ENCODE data around the gene POC1A. TPM values are rescaled to one million over a fixed set of nuclear protein-coding genes. Genes with fewer than 3 reads are reported as not detected.
"Not testable (repeated sequence)": the region's sequence is repeated elsewhere in the genome, so short reads cannot be mapped to it uniquely, and the experiment has no call there.

POC1A gene
- total RNA-seq, 2 experiments from 2014 or later = 21.2 to 23.5 TPM

GRCh38 chr3:52036222-52036694 is 118.0 kb downstream of the POC1A start:
- DNase-seq (no peak), ATAC-seq (no peak)
- no peak overlapping the region for H3K27ac Mint-ChIP-seq
- ChIA-PET POLR2A (no interaction called here), CTCF (interaction anchor here (0.8 to 2.7 kb wide), 2 partner anchors 35 to 109 kb away, joined by 4 to 9 read pairs; no protein-coding TSS in a partner anchor)
- TF ChIP-seq CTCF (IDR thresholded peaks at IDR 0.05) = no peak
- no peaks in the 10 kb centered on the region for H3K27me3 Mint-ChIP-seq
- intact Hi-C loops (cut with micrococcal nuclease) = no loop called here
- H3K4me3 Mint-ChIP-seq = no peak overlapping the region
- no peaks in the 10 kb centered on the region for H3K36me3 Mint-ChIP-seq (ENCODE audit: low read depth)
- H3K4me1 Mint-ChIP-seq (ENCODE audit: low read depth) = no peaks in the 10 kb centered on the region
- no peaks in the 10 kb centered on the region for H3K9me3 Mint-ChIP-seq

GRCh38 chr3:52034651-52035050 is 119.6 kb downstream of the POC1A start:
- DNase-seq (no peak), ATAC-seq (no peak)
- Mint-ChIP-seq H3K4me1 (ENCODE audit: low read depth) (no peaks in the 10 kb centered on the region), H3K27me3 (no peaks in the 10 kb centered on the region), H3K27ac (no peak overlapping the region), H3K9me3 (no peaks in the 10 kb centered on the region), H3K36me3 (ENCODE audit: low read depth) (no peaks in the 10 kb centered on the region), H3K4me3 (no peak overlapping the region)
- TF ChIP-seq CTCF (IDR thresholded peaks at IDR 0.05) = no peak
- POLR2A ChIA-PET = interaction anchor here (1.0 kb wide), 1 partner anchor 22 kb away, joined by 3 read pairs; the partner anchor contains the start of gene DUSP7
- intact Hi-C loops (cut with micrococcal nuclease) = no loop called here
- CTCF ChIA-PET = no interaction called here

- intact Hi-C loops (cut with micrococcal nuclease) = no loop called here
- TF ChIP-seq CTCF (IDR thresholded peaks at IDR 0.05) = no peak
- ATAC-seq = no peak
- no peaks in the 10 kb centered on the region for H3K36me3 Mint-ChIP-seq (ENCODE audit: low read depth)
- no peak for DNase-seq
- no peaks in the 10 kb centered on the region for H3K27me3 Mint-ChIP-seq
- ChIA-PET CTCF (no interaction called here), POLR2A (no interaction called here)
- H3K27ac Mint-ChIP-seq = no peak overlapping the region
- no peak overlapping the region for H3K4me3 Mint-ChIP-seq
- no peaks in the 10 kb centered on the region for H3K4me1 Mint-ChIP-seq (ENCODE audit: low read depth)
- no peaks in the 10 kb centered on the region for H3K9me3 Mint-ChIP-seq
Measured at GRCh38 chr3:52034212-52034611, 120.0 kb downstream of the POC1A start.

GRCh38 chr3:52033748-52034147 is 120.5 kb downstream of the POC1A start:
- H3K36me3 Mint-ChIP-seq (ENCODE audit: low read depth); H3K27ac Mint-ChIP-seq; DNase-seq; H3K27me3 Mint-ChIP-seq; H3K9me3 Mint-ChIP-seq; H3K4me1 Mint-ChIP-seq (ENCODE audit: low read depth); intact Hi-C loops (cut with micrococcal nuclease); H3K4me3 Mint-ChIP-seq; ATAC-seq: not testable (repeated sequence)
- ChIA-PET POLR2A (interaction anchor here (0.6 to 2.1 kb wide), 2 partner anchors 23 to 26 kb away, joined by 3 to 6 read pairs; no protein-coding TSS in a partner anchor), CTCF (interaction anchor here (1.3 kb wide), 1 partner anchor 111 kb away, joined by 4 read pairs; no protein-coding TSS in a partner anchor)

GRCh38 chr3:52032702-52033408 is 121.4 kb downstream of the POC1A start:
- TF ChIP-seq CTCF (IDR thresholded peaks at IDR 0.05) = no peak
- Mint-ChIP-seq H3K36me3 (ENCODE audit: low read depth) (no peaks in the 10 kb centered on the region), H3K27ac (no peak overlapping the region), H3K27me3 (no peaks in the 10 kb centered on the region), H3K9me3 (no peaks in the 10 kb centered on the region), H3K4me1 (ENCODE audit: low read depth) (no peaks in the 10 kb centered on the region), H3K4me3 (no peak overlapping the region)
- intact Hi-C loops (cut with micrococcal nuclease) = no loop called here
- ChIA-PET POLR2A (interaction anchor here (2.1 kb wide), 1 partner anchor 24 kb away, joined by 6 read pairs; no protein-coding TSS in a partner anchor), CTCF (interaction anchor here (1.3 kb wide), 2 partner anchors 20 to 112 kb away, joined by 3 to 4 read pairs; no protein-coding TSS in a partner anchor)
- DNase-seq (no peak), ATAC-seq (no peak)
